SW 1271 (cell line): Measurements from ENCODE around the gene TTC38.

Experiments used
- DNase-seq, 2 experiments: peaks; one replicate each; lab custom pipeline; 2025; lab: John Stamatoyannopoulos, UW

The TTC38 gene

DNA sequence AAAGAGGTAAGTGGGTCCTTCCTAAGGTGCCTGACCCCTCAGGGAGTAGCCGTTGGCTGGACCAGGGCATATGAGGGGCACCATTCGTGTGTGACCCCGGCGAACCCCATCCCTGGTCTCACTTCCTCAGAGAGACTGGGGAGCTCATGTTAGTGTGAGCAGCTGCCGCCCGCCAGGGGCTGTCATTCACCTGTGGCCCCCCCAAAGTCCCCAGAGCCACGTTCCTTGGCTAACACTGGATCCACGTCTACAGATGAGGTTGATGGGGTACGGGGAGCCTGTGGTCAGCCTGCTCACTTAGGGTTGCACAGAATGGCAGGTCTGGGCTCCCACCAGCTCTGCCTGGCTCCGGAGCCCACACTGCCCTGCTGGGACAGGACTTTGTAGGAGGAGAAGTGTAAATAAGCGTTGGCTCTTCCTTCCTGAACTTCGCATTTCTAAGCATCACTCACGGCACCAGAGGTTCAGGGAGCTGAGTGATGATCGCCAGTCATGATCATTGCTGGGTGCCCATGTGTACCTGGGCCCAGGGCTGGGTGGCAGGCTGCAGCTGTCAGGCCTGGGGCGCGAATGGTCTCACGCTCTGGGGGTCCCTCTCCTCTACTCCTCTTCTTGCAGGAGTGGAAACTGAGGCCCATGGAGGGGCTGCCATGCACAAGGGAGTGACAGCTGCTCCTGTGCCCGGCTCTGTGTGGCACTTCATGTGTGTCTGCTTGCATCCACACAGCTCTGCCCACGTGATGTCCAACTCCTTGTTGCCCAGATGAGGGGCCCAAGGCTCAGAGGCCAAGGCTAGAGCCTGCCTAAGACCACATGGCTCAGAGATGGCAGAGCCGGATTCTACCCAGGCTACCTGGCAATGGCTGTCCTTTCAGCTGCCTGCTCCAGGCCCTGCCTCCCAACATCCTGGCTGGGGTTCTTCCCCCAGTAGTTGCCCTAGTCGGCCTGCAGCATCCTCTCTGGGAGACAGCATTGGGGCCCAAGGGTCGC lies 11.1 kb downstream of the TTC38 start:
- DNase-seq = no peak

DNA sequence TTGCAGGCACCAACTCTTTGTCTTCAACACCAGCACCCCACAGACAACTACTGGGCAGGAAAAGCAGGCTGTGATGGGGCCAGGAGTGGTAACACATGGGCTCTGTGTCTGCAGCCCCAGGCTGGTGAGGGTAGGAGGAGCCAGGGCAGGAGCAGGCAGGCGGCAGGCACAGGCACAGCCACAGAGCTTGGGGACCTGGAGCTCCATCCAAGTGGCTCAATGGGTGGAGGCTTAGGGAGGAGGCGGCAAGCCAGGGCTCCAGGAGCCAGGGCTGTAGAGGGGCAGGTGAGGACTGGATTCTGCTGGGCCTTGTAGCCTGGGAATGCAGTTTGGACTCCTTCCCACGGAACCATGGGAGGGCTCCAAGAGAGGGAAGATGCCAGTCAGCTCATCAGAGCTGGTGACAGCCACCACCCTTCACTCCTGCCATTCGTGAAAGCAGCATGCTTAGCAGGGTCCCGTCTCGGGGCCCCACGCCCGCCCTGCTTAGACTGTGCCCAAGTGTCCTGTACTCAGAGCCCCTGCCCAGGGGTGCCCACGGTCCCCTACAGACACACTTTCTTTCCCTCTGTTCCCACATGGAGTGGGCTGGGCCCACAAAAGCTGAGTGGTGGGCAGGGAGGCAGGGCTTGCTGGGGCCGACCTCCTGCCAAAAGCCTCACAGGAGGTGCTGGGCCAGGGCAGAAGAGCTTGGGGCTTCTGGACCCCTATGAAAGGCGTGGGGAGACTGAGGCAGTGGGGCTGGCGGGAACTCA lies 12.4 kb downstream of the TTC38 start:
- no peak for DNase-seq

DNA sequence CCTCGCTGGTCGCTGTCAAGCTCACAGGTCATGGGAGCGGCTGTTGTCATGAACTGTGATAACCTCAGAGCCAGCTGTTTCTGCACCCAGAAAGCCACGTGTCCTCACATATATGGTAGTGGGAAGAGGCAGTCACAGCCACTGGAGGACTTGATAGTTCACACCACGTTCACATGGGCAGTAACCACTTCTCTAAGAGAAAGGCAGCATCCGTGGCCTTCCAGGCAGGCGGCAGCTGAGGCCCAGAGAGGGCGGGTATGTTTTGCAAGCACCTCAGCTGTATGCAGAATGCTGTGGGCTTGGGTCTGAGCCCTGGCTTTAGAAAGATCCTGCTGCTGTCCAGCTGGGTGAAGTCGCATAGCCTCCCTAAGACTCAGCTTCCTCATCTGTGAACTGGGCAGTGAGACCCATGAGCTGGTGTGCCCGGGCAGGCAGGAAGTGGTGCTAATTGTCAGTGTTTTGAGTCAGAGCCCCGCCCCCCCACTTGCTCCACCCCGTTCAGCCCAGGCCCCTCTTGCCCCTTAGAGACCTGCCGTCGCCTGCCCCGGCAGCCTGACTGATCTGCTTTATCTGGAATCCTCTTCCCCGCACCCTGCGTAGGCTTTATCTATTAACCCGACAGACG lies 13.3 kb downstream of the TTC38 start:
- DNase-seq = no peak

DNA sequence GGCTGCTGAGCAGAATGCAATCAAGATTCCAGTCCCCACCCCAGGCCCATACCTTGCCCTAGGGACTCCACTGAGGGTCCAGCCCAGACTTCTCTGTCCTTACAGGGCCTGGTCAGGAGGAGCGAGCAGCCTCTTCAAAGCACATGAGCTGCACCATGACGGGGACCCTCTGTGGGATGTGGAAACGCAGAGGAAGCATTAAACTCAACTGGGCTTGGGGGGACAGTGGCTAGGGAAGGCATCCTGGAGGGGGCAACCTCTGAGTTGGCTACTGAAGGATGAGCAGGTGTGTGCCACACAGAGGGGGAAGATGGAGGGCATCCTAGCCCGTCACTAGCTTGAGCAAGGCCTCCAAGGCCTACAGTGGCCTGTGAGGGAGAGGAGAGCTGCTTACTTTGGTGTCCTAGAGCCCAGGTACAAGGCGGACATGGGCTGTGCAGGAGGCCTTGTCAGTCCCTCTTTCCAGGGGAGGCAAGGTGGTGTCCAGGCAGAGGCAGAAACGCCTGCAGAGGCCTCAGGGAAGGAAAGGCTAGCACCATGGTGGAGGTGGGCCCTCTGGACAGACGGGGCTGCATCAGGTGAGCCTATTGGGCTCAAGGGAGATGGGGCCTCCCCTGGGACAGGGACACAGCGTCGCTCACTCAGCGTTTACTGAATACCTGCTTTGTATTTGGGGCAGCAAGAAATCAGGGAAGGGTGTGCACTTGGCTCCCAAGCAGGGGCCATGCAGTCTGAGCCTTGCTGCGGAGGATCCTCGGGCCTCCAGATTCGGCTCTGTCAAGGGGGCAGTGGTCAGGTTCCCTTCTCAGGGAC lies 14.3 kb downstream of the TTC38 start:
- DNase-seq = no peak

DNA sequence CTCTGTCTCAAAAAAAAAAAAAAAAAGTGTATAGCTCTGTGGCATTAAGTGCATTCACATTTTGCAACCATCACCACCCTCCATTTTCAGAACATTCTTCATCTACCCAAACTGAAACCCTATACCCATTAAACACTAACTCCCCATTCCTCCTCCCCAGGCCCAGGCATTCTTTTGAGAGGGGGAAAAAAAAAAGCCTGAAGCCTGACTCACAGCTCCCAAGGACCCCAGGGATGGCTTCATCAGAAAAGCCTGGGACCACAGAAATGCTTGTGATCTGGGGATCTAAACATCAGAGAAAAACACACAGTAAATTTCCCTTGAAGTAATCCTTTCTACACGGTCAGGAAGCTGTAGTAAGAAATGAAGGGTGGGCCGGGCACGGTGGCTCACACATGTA lies 18.2 kb downstream of the TTC38 start:
- no peak for DNase-seq

DNA sequence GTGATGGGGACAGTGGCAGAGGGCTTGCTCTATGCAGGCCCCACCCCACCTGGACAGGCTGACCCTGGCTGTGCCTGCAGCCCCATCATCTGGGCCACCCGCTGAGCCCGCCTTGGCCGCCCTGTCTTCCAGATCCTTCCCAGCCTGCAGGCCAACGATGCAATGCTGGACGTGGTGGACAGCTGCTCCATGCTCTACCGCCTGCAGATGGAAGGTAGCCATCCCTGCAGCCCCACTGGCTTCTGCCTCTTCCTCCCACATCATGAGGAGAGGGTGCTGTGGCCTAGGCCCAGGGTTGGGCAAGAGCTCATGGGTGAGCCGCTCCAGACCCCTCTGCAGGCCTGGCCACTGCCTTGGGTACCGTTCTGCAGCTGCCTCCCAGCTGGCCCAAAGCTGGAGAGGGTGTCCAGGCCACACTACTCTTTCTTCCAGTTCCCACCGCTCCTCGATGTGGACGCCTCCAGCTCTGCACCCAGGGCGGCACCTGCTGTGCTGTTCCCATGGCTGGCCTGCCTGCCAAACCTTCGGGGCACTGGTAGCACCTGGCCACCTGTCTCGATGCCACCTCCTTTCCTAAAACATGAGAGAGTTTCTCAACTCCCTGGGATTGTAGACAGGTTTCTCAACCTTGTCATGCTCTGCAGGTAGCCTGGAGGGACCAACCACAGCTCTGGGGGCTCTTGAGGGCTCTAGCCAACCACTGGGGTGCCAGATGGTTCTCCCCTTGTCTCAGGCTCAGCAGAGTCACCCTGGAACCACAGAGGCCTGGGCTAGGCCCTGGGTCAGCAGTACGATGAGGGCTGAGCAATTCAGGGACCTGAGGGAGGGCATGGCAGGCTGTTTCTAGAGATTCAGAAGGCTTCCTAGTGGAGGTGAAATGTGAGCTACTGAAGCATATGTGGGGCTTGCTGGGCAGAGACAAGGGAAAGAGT lies 19.4 kb downstream of the TTC38 start:
- DNase-seq = no peak

DNA sequence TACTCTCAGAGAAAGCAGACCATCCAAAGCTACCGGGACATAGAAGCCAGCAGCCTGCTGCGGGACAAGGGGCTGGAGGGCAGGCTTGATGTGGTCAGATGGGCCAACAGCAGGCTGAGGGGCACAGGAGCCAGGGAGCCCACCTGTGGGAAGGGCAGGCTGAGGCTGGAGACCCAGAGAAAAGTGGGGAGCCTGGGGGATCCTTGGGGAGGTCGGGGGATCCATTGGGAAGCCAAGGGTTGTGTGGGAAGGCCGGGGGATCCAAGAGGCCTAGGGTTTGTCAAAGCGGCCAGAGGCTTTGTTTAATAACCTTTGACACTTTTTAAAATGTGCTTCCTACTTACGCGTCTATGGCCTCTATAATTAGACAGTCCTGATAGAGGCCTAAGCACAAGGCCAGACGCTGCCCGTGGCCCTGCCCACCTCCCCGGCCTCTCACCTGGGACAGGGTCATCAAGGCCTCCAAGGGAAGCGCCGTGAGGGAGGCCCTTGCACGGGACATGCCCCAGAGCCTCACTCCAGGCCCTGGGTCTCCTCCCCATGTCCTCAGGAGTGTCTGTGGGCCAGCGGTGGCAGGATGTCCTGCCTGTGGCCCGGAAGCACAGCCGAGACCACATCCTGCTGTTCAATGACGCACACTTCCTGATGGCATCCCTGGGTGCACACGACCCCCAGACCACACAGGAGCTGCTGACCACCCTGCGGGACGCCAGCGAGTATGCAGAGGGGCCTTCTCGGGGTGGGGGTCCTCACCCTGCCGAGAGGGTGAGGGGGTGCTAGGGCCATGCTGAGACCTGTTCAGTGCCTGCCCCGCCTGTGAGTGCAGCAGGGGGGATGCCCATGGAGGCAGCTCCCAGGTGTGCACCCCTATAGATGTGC lies 20.3 kb downstream of the TTC38 start:
- DNase-seq = no peak

DNA sequence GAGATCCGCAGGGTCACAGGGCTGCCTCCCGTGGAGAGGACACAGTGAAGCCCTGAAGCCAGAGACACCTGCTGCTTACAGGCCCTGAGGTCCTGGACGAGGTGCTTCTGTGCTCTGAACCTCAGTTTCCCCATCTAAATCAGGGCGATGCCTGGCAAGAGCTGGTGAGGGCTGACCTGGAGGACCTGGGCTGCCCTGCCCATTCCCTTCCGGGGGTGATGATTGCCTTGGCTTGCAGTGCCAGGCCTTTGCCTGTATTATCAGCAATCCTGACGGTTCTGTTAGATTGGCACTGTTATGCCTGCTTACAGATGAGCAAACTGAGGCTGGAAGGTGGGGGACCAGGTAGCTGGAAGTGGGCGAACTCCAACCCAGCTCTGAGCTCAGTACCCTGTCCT lies 21.0 kb downstream of the TTC38 start:
- DNase-seq = no peak

DNA sequence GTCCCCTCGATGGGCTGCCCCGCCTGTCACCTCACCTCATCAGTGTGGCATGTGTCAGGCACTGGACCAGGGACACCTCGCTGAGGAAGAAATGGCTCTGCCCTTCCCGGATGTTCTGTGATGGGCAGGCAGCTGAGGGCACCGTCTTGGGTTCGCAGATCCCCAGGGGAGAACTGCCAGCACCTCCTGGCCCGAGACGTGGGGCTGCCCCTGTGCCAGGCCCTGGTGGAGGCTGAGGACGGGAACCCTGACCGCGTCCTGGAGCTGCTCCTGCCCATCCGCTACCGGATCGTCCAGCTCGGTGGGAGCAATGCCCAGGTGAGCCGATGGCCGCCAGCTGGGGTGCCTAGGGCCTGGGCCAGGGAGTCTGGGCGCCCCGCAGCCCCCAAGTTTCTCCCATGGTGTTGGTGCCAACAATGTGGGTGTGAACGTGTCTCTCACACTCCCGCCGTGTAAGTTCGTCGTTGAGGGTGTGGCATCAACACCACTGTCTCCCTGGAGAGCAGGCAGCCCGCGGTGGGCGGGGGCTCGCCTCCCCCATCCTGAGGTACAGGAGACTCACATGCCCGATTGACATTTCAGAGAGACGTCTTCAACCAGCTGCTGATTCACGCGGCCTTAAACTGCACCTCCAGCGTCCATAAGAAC lies 21.6 kb downstream of the TTC38 start:
- no peak for DNase-seq

DNA sequence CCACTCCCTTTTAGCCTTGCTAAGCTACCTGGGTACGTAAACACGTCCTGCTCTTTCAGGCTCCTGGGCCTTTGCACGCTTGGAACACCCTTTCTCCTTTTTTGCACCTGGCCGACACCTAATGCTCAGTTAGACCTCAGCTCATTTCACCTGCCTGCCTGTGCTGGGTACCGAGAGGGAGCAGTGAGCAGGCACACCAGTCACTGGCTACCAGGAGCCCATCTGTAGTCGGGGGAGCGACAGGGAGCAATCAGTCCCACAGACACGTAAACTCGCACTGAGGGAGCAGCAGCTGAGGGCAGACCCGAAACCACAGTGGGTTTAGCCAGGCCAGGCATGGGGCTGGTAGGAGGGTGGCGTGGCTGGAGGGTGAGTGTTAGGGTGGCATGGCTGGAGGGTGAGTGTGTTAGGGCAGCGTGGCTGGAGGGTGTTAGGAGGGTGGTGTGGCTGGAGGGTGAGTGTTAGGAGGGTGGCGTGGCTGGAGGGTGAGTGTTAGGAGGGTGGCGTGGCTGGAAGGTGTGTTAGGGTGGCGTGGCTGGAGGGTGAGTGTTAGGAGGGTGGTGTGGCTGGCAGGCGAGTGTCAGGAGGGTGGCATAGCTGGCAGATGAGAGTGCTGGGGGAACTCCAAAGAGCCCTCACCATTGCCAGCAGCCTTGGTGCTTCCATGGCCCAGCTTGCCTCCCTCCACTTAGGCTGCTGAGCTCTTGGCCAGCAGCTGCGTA lies 22.5 kb downstream of the TTC38 start:
- DNase-seq = no peak

DNA sequence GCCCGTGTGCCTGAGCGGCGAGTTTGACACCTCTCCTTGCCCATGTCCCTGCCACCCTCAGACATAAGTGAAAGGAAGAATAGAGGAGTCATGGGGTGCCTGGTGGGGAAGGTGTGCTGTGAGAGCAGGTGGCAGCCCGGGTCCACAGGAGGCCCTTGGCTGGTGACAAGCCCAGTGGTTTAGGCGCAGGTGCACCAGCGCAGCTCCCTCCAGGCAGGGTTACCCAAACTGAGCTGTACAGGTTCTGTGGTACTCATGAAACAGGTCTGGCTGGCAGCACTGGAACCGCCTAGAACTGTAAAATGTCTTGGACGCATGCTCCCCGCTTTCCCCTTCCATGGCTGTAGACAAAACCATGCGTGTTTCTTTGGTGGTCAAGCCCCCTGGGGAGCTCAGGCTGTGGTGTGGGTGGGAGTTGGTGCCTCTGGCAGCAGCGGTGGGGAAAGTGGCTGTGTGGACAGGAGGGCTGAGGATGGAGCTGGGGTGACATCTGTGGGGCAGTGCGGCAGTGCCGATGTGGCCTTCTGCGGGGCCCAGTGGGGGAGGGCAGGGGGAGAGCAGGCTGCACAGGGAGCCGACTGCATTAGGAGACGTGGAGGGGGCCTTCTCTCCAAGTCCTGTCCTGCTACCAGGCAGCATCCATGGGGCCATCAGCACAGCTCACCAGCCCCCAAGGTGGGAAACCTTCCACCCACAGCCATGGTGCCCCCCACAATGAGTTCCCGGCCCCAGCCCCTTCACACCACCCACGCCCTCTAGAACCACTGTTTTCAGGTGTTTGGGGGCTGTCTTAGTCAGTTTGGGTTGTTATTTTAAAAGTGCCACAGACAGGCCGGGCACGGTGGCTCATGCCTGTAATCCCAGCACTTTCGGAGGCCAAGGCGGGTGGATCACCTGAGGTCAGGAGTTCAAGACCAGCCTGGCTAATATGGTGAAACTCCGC lies 23.3 kb downstream of the TTC38 start:
- no peak for DNase-seq

DNA sequence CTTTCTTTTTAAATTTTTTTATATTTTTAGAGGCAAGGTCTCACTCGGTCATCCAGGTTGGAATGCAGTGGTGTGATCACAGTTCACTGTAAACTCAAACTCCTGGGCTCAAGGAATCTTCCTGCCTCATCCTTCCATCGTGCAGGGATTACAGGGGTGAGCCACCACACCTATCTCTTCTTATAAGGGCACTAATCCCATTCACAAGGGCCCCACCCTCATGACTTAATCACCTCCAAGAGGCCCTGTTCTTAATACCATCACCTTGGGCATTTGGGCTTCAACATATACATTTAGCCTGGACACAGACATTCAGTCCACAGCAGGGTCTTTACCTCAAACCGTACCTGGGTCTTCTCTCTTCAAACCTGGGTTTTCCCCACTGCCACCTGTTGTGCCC lies 24.4 kb downstream of the TTC38 start:
- no peak for DNase-seq

DNA sequence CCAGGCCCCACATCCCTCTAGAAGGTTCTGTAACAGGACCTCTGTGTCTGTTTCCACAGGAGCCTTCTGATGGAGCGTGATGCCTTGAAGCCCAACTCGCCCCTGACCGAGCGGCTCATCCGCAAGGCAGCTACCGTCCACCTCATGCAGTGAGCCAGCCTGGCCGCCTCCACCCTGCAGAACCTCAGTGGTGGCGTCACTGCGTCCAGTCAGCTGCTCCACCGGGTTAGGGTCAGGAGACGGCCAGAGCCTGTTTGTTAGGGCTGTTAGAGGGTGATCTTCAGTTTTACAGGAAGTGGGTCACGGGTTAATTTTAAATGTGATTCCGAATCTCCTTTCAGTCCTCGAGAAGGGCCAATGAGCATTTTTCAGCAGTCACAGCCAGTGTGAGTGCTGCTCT lies 24.9 kb downstream of the TTC38 start:
- no peak for DNase-seq

DNA sequence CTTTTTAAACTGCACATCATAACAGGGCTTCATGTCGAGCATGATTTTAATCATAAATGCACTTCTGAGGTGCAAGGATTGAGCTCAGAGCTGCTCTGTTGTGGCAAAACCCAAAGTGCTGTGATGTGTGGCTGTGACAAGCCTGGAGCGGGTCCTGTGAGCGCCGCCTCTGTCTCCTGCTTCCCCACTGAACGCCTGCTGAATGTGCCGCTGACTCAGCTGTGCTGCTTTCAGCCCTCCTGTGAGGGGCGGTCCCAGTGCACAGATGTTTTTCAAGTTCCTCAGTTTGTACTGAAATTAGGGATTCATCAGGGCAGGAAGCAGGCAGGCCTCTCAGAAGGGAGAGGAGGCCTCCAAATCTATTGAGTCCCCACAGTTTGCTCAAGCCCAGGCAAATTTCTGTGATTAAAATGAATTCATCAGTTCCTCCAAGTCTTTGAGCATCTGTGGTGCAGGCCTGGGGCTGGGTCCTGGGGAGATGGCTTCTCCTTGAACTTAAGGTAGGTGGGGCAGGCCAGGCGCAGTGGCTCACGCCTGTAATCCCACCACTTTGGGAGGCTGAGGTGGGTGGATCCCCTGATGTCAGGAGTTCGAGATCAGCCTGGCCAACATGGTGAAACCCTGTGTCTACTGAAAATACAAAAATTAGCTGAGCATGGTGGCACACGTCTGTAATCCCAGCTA lies 25.9 kb downstream of the TTC38 start:
- no peak for DNase-seq

DNA sequence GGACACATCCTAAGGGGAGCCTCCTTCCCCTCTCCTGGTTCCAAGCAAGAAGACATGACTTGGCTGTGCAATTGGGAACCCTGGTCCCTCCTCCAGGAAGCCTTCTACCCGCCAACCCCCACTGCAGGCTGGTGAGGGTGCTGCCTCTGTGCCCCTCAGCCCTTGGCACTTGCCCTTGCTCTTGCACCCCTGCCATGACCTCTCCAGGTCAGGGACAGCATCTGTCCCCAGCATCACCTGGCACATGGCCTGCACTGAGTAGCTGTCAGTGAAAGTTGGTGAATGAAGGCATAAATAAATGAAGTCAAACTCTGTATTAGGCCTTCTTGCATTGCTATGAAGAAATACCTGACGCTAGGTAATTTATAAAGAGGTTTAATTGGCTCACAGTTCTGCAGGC lies 27.0 kb downstream of the TTC38 start:
- no peak for DNase-seq

DNA sequence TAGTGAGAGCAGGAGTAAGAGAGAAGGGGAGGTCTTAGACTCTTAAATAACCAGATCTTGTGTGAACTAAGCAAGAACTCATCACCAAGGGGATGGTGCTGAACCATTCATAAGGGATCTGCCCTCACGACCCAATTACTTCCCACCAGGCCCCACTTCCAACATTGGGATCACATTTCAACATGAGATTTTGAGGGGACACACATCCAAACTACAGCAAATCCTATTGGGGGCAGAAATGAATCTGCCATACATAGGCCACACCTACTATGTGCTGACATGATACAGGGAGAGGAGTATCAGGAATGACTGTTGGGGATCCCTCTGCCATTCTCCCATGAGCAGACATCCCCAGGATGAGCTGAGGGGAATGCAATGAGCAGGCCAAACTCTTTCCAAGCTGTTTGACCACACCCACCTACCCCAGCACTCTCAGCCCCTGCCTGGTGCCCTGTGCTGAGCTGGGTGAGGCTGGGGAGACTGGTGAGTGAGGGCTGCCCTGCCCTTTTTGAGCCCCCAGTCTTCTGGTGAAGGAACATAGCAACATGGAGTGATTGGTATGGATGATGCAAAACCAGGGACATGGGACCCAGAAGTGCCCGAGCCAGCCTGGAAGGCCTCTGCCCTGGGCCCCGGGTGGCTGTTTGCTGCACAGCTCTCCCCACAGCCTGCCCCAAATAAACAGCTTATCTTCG lies 27.6 kb downstream of the TTC38 start:
- no peak for DNase-seq
